Caco-2 (cell line): ENCODE measurements around the gene IL24. TPM values are rescaled to one million over a fixed set of nuclear protein-coding genes. Genes with fewer than 3 reads are reported as not detected.
"Not testable (repeated sequence)": the region's sequence is repeated elsewhere in the genome, so short reads cannot be mapped to it uniquely, and the experiment has no call there.

Experiments
- BruUV-seq: library from RNA; stranded (reverse); fragments of 400-500 nt; replicated peaks from 2 replicates; lab custom pipeline; 2021; lab: Mats Ljungman, UMichigan
- CTCF ChIA-PET: fragments of 300-600 bp; sonication (Branson Sonifier 250); formaldehyde crosslinking; loops from one replicate; lab custom pipeline; 2022; ENCODE audit warnings: antibody characterized with exemption; lab: Charles Lee
- POLR2A ChIA-PET: fragments of 300-600 bp; sonication (Branson Sonifier 250); formaldehyde crosslinking; loops from one replicate; lab custom pipeline; 2022; ENCODE audit warnings: antibody characterized with exemption; lab: Charles Lee
- DNase-seq, 2 experiments: peaks; one replicate each; pipeline versions ENCODE4 v3.0.0 to v3.0.0-alpha.2; 2020 to 2022
- H3K27me3 ChIP-seq: replicated peaks from 2 replicates; pipeline ENCODE4 v1.6.0; 2011; ENCODE audit warnings: low read length; ENCODE audit not compliant: control insufficient read depth, insufficient read depth
- H3K36me3 ChIP-seq: 2 replicates; pipeline ENCODE4 v1.5.1; 2011; ENCODE audit warnings: low read length; ENCODE audit not compliant: control insufficient read depth, insufficient read depth
- H3K4me1 ChIP-seq: fragments of 250-450 bp; sonication (Bioruptor Pico); 2 replicates; pipeline ENCODE4 v1.5.1; 2020; ENCODE audit warnings: mild to moderate bottlenecking
- H3K4me3 ChIP-seq: 2 replicates; pipeline ENCODE4 v1.5.1; 2011; ENCODE audit warnings: low read depth, mild to moderate bottlenecking, control low read depth, low read length
- H3K9me3 ChIP-seq: fragments of 250-450 bp; sonication (Bioruptor Pico); 2 replicates; pipeline ENCODE4 v1.5.1; 2020; ENCODE audit warnings: mild to moderate bottlenecking, moderate library complexity
- H3K27ac Mint-ChIP-seq: one replicate; pipeline ENCODE4 v1.8.0; 2022; ENCODE audit warnings: mixed read lengths; ENCODE audit not compliant: unreplicated experiment
- H3K27me3 Mint-ChIP-seq: one replicate; pipeline ENCODE4 v1.8.0; 2022; ENCODE audit warnings: mixed read lengths; ENCODE audit not compliant: insufficient read depth, unreplicated experiment
- H3K36me3 Mint-ChIP-seq: one replicate; pipeline ENCODE4 v1.8.0; 2022; ENCODE audit warnings: mild to moderate bottlenecking, mixed read lengths; ENCODE audit not compliant: insufficient read depth, unreplicated experiment
- H3K4me1 Mint-ChIP-seq: one replicate; pipeline ENCODE4 v1.8.0; 2022; ENCODE audit warnings: low read depth, mixed read lengths; ENCODE audit not compliant: unreplicated experiment
- H3K4me3 Mint-ChIP-seq: one replicate; pipeline ENCODE4 v1.8.0; 2022; ENCODE audit warnings: mild to moderate bottlenecking, moderate library complexity, mixed read lengths; ENCODE audit not compliant: unreplicated experiment
- H3K9me3 Mint-ChIP-seq: one replicate; pipeline ENCODE4 v1.8.0; 2022; ENCODE audit warnings: mixed read lengths; ENCODE audit not compliant: unreplicated experiment
- intact Hi-C: fragments of 100-400 bp; cut with micrococcal nuclease; formaldehyde crosslinking; loops from one replicate; pipeline ENCODE4 v1.10.0; 2022; ENCODE audit not compliant: unreplicated experiment
- total RNA-seq: library from RNA; stranded (reverse); gene quantifications from 2 replicates; pipeline ENCODE4 v1.2.3, GENCODE V29; 2022
- TF ChIP-seq, protein P1 (sequence below), 2 experiments: fragments of 200-600 bp in 1 of 2; IDR thresholded peaks; 1 replicate in 1 of 2; 2 replicates in 1 of 2; pipeline versions ENCODE4 v1.5.1 to v1.8.0; 2011 to 2022; ENCODE audit warnings: antibody characterized with exemption in 1 of 2, control low read depth in 1 of 2, inconsistent platforms in 1 of 2, low read depth in 1 of 2, low read length in 1 of 2, mild to moderate bottlenecking in 1 of 2, moderate library complexity in 1 of 2; ENCODE audit not compliant: insufficient read depth in 1 of 2, severe bottlenecking in 1 of 2, unreplicated experiment in 1 of 2

IL24 gene
- total RNA-seq, 1 experiment from 2014 or later, result not detected

DNA sequence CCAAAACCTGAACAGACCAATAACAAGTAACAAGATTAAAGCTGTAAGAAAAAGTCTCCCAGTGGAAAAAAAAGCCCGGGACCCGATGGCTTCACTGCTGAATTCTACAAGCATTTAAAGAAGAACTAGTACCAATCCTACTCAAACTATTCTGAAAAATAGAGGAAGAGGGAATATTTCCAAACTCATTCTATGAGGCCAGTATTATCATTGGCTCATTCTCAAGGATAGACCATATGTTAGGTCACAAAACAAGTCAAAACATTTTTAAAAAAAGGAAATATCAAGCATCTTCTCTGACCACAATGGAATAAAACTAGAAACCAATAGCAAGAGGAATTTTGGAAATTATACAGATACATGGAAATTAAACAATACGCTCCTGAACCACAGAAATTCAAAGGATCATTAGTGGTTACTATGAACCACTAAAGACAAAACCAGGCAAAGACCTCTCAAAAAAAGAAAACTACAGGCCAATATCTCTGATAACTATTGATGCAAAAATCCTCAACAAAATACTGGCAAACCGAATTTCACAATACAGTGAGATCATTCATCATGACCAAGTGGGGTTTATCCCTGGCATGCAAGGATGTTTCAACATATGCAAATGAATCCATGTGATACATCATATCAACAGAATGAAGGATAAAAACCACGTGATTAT, 45.8 kb upstream of the IL24 start:
- no peaks in the 10 kb centered on the region for H3K36me3 Mint-ChIP-seq
- no peaks in the 10 kb centered on the region for H3K9me3 Mint-ChIP-seq
- H3K4me1 Mint-ChIP-seq, result peaks cover 6% of the 10 kb centered on the region
- Histone ChIP-seq H3K36me3 (no peaks in the 10 kb centered on the region), H3K4me1 (peaks cover 10% of the 10 kb centered on the region), H3K9me3 (peaks cover 13% of the 10 kb centered on the region), H3K27me3 (no peaks in the 10 kb centered on the region), H3K4me3 (no peak overlapping the region)
- H3K4me3 Mint-ChIP-seq, result no peak overlapping the region
- ChIA-PET POLR2A (no interaction called here), CTCF (no interaction called here)
- no peak for DNase-seq
- intact Hi-C loops, result loop anchor here (5.0 kb wide), 1 partner anchor 61 kb away; no protein-coding TSS in a partner anchor
- H3K27ac Mint-ChIP-seq, result no peak overlapping the region
- TF ChIP-seq, protein P1, sequence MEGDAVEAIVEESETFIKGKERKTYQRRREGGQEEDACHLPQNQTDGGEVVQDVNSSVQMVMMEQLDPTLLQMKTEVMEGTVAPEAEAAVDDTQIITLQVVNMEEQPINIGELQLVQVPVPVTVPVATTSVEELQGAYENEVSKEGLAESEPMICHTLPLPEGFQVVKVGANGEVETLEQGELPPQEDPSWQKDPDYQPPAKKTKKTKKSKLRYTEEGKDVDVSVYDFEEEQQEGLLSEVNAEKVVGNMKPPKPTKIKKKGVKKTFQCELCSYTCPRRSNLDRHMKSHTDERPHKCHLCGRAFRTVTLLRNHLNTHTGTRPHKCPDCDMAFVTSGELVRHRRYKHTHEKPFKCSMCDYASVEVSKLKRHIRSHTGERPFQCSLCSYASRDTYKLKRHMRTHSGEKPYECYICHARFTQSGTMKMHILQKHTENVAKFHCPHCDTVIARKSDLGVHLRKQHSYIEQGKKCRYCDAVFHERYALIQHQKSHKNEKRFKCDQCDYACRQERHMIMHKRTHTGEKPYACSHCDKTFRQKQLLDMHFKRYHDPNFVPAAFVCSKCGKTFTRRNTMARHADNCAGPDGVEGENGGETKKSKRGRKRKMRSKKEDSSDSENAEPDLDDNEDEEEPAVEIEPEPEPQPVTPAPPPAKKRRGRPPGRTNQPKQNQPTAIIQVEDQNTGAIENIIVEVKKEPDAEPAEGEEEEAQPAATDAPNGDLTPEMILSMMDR (IDR thresholded peaks at IDR 0.05; ENCODE audit: insufficient read depth in 1 of 2, low read depth in 1 of 2, low read length in 1 of 2, severe bottlenecking in 1 of 2, unreplicated experiment in 1 of 2), result no peak
- H3K27me3 Mint-ChIP-seq, result peaks cover 17% of the 10 kb centered on the region
- no TSS peak for BruUV-seq

DNA sequence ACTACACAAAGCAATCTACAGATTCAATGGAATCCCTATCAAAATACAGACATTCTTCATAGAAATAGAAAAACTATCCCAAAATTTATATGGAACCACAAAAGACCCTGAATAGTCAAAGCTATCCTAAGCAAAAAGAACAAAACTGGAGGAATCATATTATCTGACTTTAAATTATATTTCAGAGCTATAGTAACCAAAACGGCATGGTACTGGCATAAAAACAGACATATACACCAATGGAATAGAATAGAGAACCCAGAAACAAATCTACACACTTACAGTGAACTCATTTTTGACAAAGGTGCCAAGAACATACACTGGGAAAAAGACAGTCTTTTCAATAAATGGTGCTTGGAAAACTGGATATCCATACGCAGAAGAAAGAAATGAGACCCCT, 44.6 kb upstream of the IL24 start:
- H3K27ac Mint-ChIP-seq, H3K4me1 ChIP-seq, H3K9me3 Mint-ChIP-seq, H3K4me3 Mint-ChIP-seq, DNase-seq, H3K36me3 ChIP-seq, H3K4me1 Mint-ChIP-seq, CTCF ChIA-PET, H3K27me3 ChIP-seq, H3K4me3 ChIP-seq, BruUV-seq, POLR2A ChIA-PET, H3K36me3 Mint-ChIP-seq: not testable (repeated sequence)
- intact Hi-C loops, result loop anchor here (5.0 kb wide), 1 partner anchor 60 kb away; no protein-coding TSS in a partner anchor
- peaks cover 13% of the 10 kb centered on the region for H3K9me3 ChIP-seq
- peaks cover 17% of the 10 kb centered on the region for H3K27me3 Mint-ChIP-seq

DNA sequence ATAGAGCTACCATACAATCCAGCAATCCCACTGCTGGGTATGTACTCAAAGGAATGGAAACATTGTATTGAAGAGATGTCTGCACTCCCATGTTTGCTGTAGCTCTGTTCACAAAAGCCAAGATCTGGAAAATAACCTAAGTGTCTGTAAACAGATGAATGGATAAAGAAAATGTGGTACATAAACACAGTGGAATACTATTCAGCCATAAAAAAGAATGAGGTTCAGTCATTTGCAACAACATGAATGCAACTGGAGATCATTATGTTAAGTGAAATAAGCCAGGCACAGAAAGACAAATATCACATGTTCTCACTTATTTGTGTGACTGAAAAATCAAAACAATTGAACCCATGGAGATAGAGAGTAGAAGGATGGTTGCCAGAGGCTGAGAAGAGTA, 43.5 kb upstream of the IL24 start:
- H3K4me1 Mint-ChIP-seq, H3K27ac Mint-ChIP-seq, POLR2A ChIA-PET, H3K27me3 ChIP-seq, H3K4me1 ChIP-seq, H3K36me3 Mint-ChIP-seq, DNase-seq, H3K9me3 Mint-ChIP-seq, BruUV-seq, H3K4me3 Mint-ChIP-seq, H3K4me3 ChIP-seq, H3K36me3 ChIP-seq: not testable (repeated sequence)
- CTCF ChIA-PET, result interaction anchor here (0.6 kb wide), 1 partner anchor 17 kb away, joined by 5 read pairs; no protein-coding TSS in a partner anchor
- intact Hi-C loops, result loop anchor here (5.0 kb wide), 1 partner anchor 59 kb away; no protein-coding TSS in a partner anchor
- H3K27me3 Mint-ChIP-seq, result peaks cover 17% of the 10 kb centered on the region
- peaks cover 13% of the 10 kb centered on the region for H3K9me3 ChIP-seq

DNA sequence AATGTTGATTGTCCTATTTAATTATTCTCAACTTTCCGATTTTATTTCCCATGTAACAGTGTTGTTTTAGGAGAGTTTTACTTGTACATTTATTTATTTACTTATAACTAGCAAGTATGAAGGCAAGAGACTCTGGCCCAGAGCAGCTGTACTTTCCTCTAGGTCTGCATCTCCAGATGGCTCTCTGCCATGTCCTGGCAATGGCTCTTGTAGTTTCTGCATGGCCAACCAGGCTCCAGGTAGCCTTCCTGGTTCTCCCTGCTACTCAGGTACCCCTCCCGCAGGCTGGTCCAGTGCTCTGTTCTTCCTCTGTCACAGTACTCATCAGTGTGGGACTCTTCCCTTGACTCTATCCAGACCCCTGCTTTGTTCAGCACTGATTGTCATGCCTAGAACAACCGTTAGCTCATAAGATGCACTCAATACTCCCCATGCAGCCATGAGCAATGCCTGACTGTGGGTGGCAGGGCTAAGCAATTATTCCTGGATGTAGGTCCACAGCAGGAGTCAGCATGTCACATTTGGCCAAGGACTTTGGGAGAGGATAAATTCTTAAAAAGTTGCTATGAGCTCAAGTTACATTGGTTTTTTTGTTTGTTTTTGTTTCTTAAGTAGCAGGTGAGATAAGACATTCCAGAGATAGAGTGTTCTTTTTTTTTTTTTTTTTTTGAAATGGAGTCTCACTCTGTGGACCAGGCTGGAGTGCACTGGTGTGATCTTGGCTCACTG, 42.7 kb upstream of the IL24 start:
- H3K4me3 Mint-ChIP-seq, result no peak overlapping the region
- no peak overlapping the region for H3K27ac Mint-ChIP-seq
- no peaks in the 10 kb centered on the region for H3K27me3 ChIP-seq
- no peaks in the 10 kb centered on the region for H3K4me1 ChIP-seq
- no peaks in the 10 kb centered on the region for H3K36me3 Mint-ChIP-seq
- no peaks in the 10 kb centered on the region for H3K36me3 ChIP-seq
- peaks cover 6% of the 10 kb centered on the region for H3K4me1 Mint-ChIP-seq
- H3K9me3 Mint-ChIP-seq, result no peaks in the 10 kb centered on the region
- TF ChIP-seq, protein P1 (IDR thresholded peaks at IDR 0.05; ENCODE audit: insufficient read depth in 1 of 2, low read depth in 1 of 2, low read length in 1 of 2, severe bottlenecking in 1 of 2, unreplicated experiment in 1 of 2), result no peak
- ChIA-PET POLR2A (interaction anchor here (0.6 kb wide), 1 partner anchor 12 kb away, joined by 9 read pairs; no protein-coding TSS in a partner anchor), CTCF (interaction anchor here (0.6 to 0.8 kb wide), 6 partner anchors 9 to 117 kb away, joined by 3 to 6 read pairs (median 5); no protein-coding TSS in a partner anchor)
- peaks cover 13% of the 10 kb centered on the region for H3K9me3 ChIP-seq
- H3K4me3 ChIP-seq, result no peak overlapping the region
- no TSS peak for BruUV-seq
- peaks cover 16% of the 10 kb centered on the region for H3K27me3 Mint-ChIP-seq
- intact Hi-C loops, result loop anchor here (5.0 kb wide), 1 partner anchor 58 kb away; no protein-coding TSS in a partner anchor
- DNase-seq, result no peak
